DMS53 treated with DMSO at 0.1 percent for 48 hours (cell line): ENCODE results near the gene MNT.
A peak's percentile ranks its signal among the peaks of the same experiment; 100 is the strongest.
"Not testable (repeated sequence)": the region's sequence is repeated elsewhere in the genome, so short reads cannot be mapped to it uniquely, and the experiment has no call there.

Experiments
- DNase-seq: peaks from one replicate; lab custom pipeline; 2025; ENCODE audit not compliant: unreplicated experiment; lab: John Stamatoyannopoulos, UW

The MNT gene

GRCh38 chr17:2400877-2401425 is at the start of gene MNT:
MNT (minus strand) TSS chr17:2401060; CDS start chr17:2400712, 348 bp downstream.
- DNase-seq, result peak; percentile 81

- no peak for DNase-seq
These were observed 49.3 kb upstream of the MNT start for GRCh38 chr17:2450016-2450650.

- DNase-seq, result no peak
These were observed 48.6 kb upstream of the MNT start for GRCh38 chr17:2449486-2449885.

GRCh38 chr17:2447479-2447878 is 46.6 kb upstream of the MNT start:
- DNase-seq, result not testable (repeated sequence)

- DNase-seq, result no peak
These were observed 44.8 kb upstream of the MNT start for GRCh38 chr17:2445638-2446037.

- no peak for DNase-seq
These were observed 43.5 kb upstream of the MNT start for GRCh38 chr17:2444382-2444781.

- no peak for DNase-seq
These were observed 41.3 kb upstream of the MNT start for GRCh38 chr17:2442166-2442565.

GRCh38 chr17:2440930-2441329 is 40.1 kb upstream of the MNT start:
- no peak for DNase-seq

- DNase-seq, result not testable (repeated sequence)
These were observed 39.1 kb upstream of the MNT start for GRCh38 chr17:2439997-2440396.

- no peak for DNase-seq
These were observed 38.0 kb upstream of the MNT start for GRCh38 chr17:2438823-2439222.

GRCh38 chr17:2436316-2436905 is 35.6 kb upstream of the MNT start:
- DNase-seq, result peak; percentile 91

GRCh38 chr17:2435862-2436261 is 35.0 kb upstream of the MNT start:
- DNase-seq, result peak; percentile 76

- DNase-seq, result peak; percentile 10
These were observed 34.4 kb upstream of the MNT start for GRCh38 chr17:2435181-2435741.

GRCh38 chr17:2433696-2434095 is 32.8 kb upstream of the MNT start:
- no peak for DNase-seq

- DNase-seq, result no peak
These were observed 27.1 kb upstream of the MNT start for GRCh38 chr17:2427910-2428309.

- no peak for DNase-seq
These were observed 26.4 kb upstream of the MNT start for GRCh38 chr17:2427215-2427614.

GRCh38 chr17:2423271-2423670 is 22.4 kb upstream of the MNT start:
- no peak for DNase-seq

- DNase-seq, result no peak
These were observed 20.7 kb upstream of the MNT start for GRCh38 chr17:2421315-2422147.

- DNase-seq, result no peak
These were observed 19.3 kb upstream of the MNT start for GRCh38 chr17:2420176-2420575.

GRCh38 chr17:2419486-2419885 is 18.6 kb upstream of the MNT start:
- DNase-seq, result no peak

- no peak for DNase-seq
These were observed 17.7 kb upstream of the MNT start for GRCh38 chr17:2418572-2418971.
